GM23338 (cell line): ENCODE data around the gene LRIF1. TPM values are rescaled to one million over a fixed set of nuclear protein-coding genes. Genes with fewer than 3 reads are reported as not detected.

Experiments used
- ATAC-seq: fragments of 200-7000 bp; cut with Tn5 transposase; 3 replicates; pipeline ENCODE4 v1.9.1; 2020
- DNase-seq: peaks from one replicate; pipeline ENCODE4 v3.0.0-alpha.2; 2015; ENCODE audit warnings: low spot score
- H2AFZ ChIP-seq: fragments of 200-600 bp; sonication (generic); 2 replicates; pipeline ENCODE4 v1.8.0; 2016; ENCODE audit warnings: antibody characterized with exemption, mild to moderate bottlenecking, moderate library complexity
- H3F3A ChIP-seq: fragments of 200-600 bp; sonication (generic); replicated peaks from 2 replicates; pipeline ENCODE4 v1.8.0; 2017; ENCODE audit warnings: antibody characterized with exemption, mixed run types, low read depth
- H3K27ac ChIP-seq: fragments of 200-600 bp; sonication (generic); 2 replicates; pipeline ENCODE4 v1.6.1; 2016; ENCODE audit warnings: low read depth
- H3K27me3 ChIP-seq: fragments of 200-600 bp; sonication (generic); 2 replicates; pipeline ENCODE4 v1.8.0; 2016; ENCODE audit warnings: mild to moderate bottlenecking, mixed run types, moderate library complexity; ENCODE audit not compliant: insufficient read depth
- H3K36me3 ChIP-seq: fragments of 200-600 bp; sonication (generic); 2 replicates; pipeline ENCODE4 v1.8.0; 2016; ENCODE audit warnings: mild to moderate bottlenecking; ENCODE audit not compliant: insufficient read depth
- H3K4me1 ChIP-seq: fragments of 200-600 bp; sonication (generic); 2 replicates; pipeline ENCODE4 v1.8.0; 2016; ENCODE audit warnings: mild to moderate bottlenecking, moderate library complexity; ENCODE audit not compliant: insufficient read depth
- H3K4me2 ChIP-seq: fragments of 200-600 bp; sonication (generic); 2 replicates; pipeline ENCODE4 v1.7.1; 2017; ENCODE audit warnings: mixed run types
- H3K4me3 ChIP-seq: fragments of 200-600 bp; sonication (generic); 2 replicates; pipeline ENCODE4 v1.6.1; 2016; ENCODE audit warnings: mixed run types
- H3K79me2 ChIP-seq: fragments of 200-600 bp; sonication (generic); replicated peaks from 2 replicates; pipeline ENCODE4 v1.8.0; 2017; ENCODE audit warnings: mild to moderate bottlenecking; ENCODE audit not compliant: insufficient read depth
- H3K9me2 ChIP-seq: fragments of 200-600 bp; sonication (generic); 2 replicates; pipeline ENCODE4 v1.8.0; 2017; ENCODE audit not compliant: insufficient read depth
- H4K20me1 ChIP-seq: fragments of 200-600 bp; sonication (generic); replicated peaks from 2 replicates; pipeline ENCODE4 v1.8.0; 2017; ENCODE audit warnings: mild to moderate bottlenecking; ENCODE audit not compliant: insufficient read depth
- H3K27ac Mint-ChIP-seq: 2 replicates; pipeline ENCODE4 v1.8.0; 2020; ENCODE audit warnings: inconsistent platforms, mild to moderate bottlenecking, moderate library complexity, mixed read lengths
- H3K27me3 Mint-ChIP-seq: 3 replicates; pipeline ENCODE4 v1.8.0; 2022; ENCODE audit warnings: low read depth, mild to moderate bottlenecking, moderate library complexity, mixed read lengths, inconsistent platforms; ENCODE audit not compliant: insufficient read depth, poor library complexity
- H3K36me3 Mint-ChIP-seq: 3 replicates; pipeline ENCODE4 v1.8.0; 2021; ENCODE audit warnings: low read depth, mild to moderate bottlenecking, inconsistent platforms, moderate library complexity, mixed read lengths
- H3K4me1 Mint-ChIP-seq: 3 replicates; pipeline ENCODE4 v1.8.0; 2020; ENCODE audit warnings: mild to moderate bottlenecking, inconsistent platforms, mixed read lengths
- H3K4me3 Mint-ChIP-seq: 3 replicates; pipeline ENCODE4 v1.8.0; 2021; ENCODE audit warnings: moderate library complexity, mild to moderate bottlenecking, inconsistent platforms, mixed read lengths
- H3K9me3 Mint-ChIP-seq: 3 replicates; pipeline ENCODE4 v1.8.0; 2020; ENCODE audit warnings: moderate library complexity, mild to moderate bottlenecking, inconsistent platforms, mixed read lengths
- CREB1 ChIP-seq: fragments of 250-450 bp; sonication (Bioruptor Pico); IDR thresholded peaks from 2 replicates; pipeline ENCODE4 v1.5.0; 2020; ENCODE audit warnings: low read depth, mild to moderate bottlenecking, moderate library complexity
- CTCF ChIP-seq, 2 experiments: fragments of 200-600 bp in 1 of 2; sonication (generic) in 1 of 2; conservative IDR thresholded peaks; 2 replicates each; pipeline versions ENCODE4 v1.5.1 to v1.6.1; 2016 to 2017; ENCODE audit warnings: antibody characterized with exemption in 2 of 2, low read depth in 2 of 2, mild to moderate bottlenecking in 2 of 2, moderate library complexity in 1 of 2
- ETS1 ChIP-seq: IDR thresholded peaks from 2 replicates; pipeline ENCODE4 v1.6.1; 2016; ENCODE audit warnings: antibody characterized with exemption
- EZH2 ChIP-seq: fragments of 200-600 bp; sonication (generic); IDR thresholded peaks from one replicate; pipeline ENCODE4 v1.8.0; 2017; ENCODE audit warnings: antibody characterized with exemption, mild to moderate bottlenecking, low read depth; ENCODE audit not compliant: unreplicated experiment
- EZH2phosphoT487 ChIP-seq: fragments of 200-600 bp; sonication (generic); IDR thresholded peaks from one replicate; pipeline ENCODE4 v1.8.1; 2018; ENCODE audit warnings: antibody characterized with exemption; ENCODE audit not compliant: unreplicated experiment
- JUNB ChIP-seq: IDR thresholded peaks from one replicate; pipeline ENCODE4 v1.6.1; 2016; ENCODE audit warnings: antibody characterized with exemption; ENCODE audit not compliant: unreplicated experiment
- NANOG ChIP-seq: IDR thresholded peaks from 2 replicates; pipeline ENCODE4 v1.6.1; 2016; ENCODE audit warnings: antibody characterized with exemption, borderline replicate concordance
- POLR2AphosphoS5 ChIP-seq: IDR thresholded peaks from 2 replicates; pipeline ENCODE4 v1.6.1; 2016; ENCODE audit warnings: antibody characterized with exemption, low read depth
- REST ChIP-seq: IDR thresholded peaks from one replicate; pipeline ENCODE4 v1.6.1; 2018; ENCODE audit warnings: antibody characterized with exemption; ENCODE audit not compliant: unreplicated experiment
- ZNF114 ChIP-seq: fragments of 250-450 bp; sonication (Bioruptor Pico); IDR thresholded peaks from 2 replicates; pipeline ENCODE4 v1.5.0; 2020; ENCODE audit warnings: mild to moderate bottlenecking, moderate library complexity
- polyA plus RNA-seq: library from polyadenylated mRNA; unstranded; fragments of >200 nt; fragmentation: Nextera tagmentation; extraction: Ambion mirVana; gene quantifications from 2 replicates; pipeline ENCODE4 v1.2.1, GENCODE V29; 2016
- total RNA-seq: library from RNA; depleted of rRNA; stranded (reverse); fragments of >200 nt; shearing (Covaris generic); gene quantifications from 2 replicates; pipeline ENCODE4 v1.2.3, GENCODE V29; 2014

LRIF1 gene
- total and polyA plus RNA-seq, 2 experiments from 2014 or later: 32.6 to 37.9 TPM

- Histone ChIP-seq H3K4me3 (no peak overlapping the region), H3F3A (no peaks in the 10 kb centered on the region), H3K27ac (no peak overlapping the region), H4K20me1 (peaks cover 7% of the 10 kb centered on the region; the same call in 1 of the 2 replicates), H3K4me1 (peaks cover 4% of the 10 kb centered on the region; the same call in 1 of the 2 replicates), H3K4me2 (no peak overlapping the region), H3K27me3 (no peaks in the 10 kb centered on the region), H3K36me3 (peaks cover 14% of the 10 kb centered on the region; the same call in 1 of the 2 replicates), H2AFZ (no peak overlapping the region), H3K79me2 (peaks cover 4% of the 10 kb centered on the region; the same call in 1 of the 2 replicates), H3K9me2 (no peaks in the 10 kb centered on the region)
- no peak for DNase-seq
- Mint-ChIP-seq H3K9me3 (no peaks in the 10 kb centered on the region; the same call in 2 of the 3 replicates), H3K27ac (no peak overlapping the region), H3K4me3 (no peak overlapping the region), H3K4me1 (no peaks in the 10 kb centered on the region), H3K36me3 (peaks cover 49% of the 10 kb centered on the region), H3K27me3 (no peaks in the 10 kb centered on the region)
- TF ChIP-seq CTCF (conservative IDR thresholded peaks at IDR 0.05; ENCODE audit: low read depth in 2 of 2): no peak
- no peak for TF ChIP-seq ZNF114 (CRISPR knock-in tag)
- TF ChIP-seq REST: no peak
- no peak for TF ChIP-seq EZH2phosphoT487
- no peak for TF ChIP-seq CREB1 (CRISPR knock-in tag)
- TF ChIP-seq POLR2AphosphoS5: no peak
- no peak for TF ChIP-seq JUNB
- no peak for TF ChIP-seq NANOG
- no peak for TF ChIP-seq ETS1
- no peak for TF ChIP-seq EZH2
- ATAC-seq: no peak
Measured at GRCh38 chr1:110948038-110948810, 15.5 kb downstream of the LRIF1 start.
